ENCODE results near the gene NAA20.
"Not testable (repeated sequence)": the region's sequence is repeated elsewhere in the genome, so short reads cannot be mapped to it uniquely, and the experiment has no call there.

The NAA20 gene

GRCh38 chr20:19996917-19997316 is 20.2 kb upstream of the NAA20 start:
- TF ChIP-seq CTCF (IDR thresholded peaks at IDR 0.05; ENCODE audit: insufficient read depth, missing control alignments), result no peak
- no peak for FAIRE-seq

GRCh38 chr20:19998990-19999705 is 18.0 kb upstream of the NAA20 start:
- DNase-seq (ENCODE audit: insufficient read length, low spot score), result no peak
- no peak for TF ChIP-seq CTCF (IDR thresholded peaks at IDR 0.05; ENCODE audit: insufficient read depth, missing control alignments)
- no peak for FAIRE-seq

More at GRCh38 chr20:19996917-19997316, 20.2 kb upstream of the NAA20 start:
- DNase-seq (ENCODE audit: insufficient read length, low spot score), result no peak

GRCh38 chr20:20000211-20000968 is 16.8 kb upstream of the NAA20 start:
- FAIRE-seq (no peak), DNase-seq (ENCODE audit: insufficient read length, low spot score) (no peak)
- TF ChIP-seq CTCF (IDR thresholded peaks at IDR 0.05; ENCODE audit: insufficient read depth, missing control alignments), result no peak

- FAIRE-seq, result no peak
- no peak for TF ChIP-seq CTCF (IDR thresholded peaks at IDR 0.05; ENCODE audit: insufficient read depth, missing control alignments)
- DNase-seq (ENCODE audit: insufficient read length, low spot score), result no peak
These were observed 14.8 kb upstream of the NAA20 start for GRCh38 chr20:20002101-20002998.

- no peak for DNase-seq (ENCODE audit: insufficient read length, low spot score)
- FAIRE-seq, result no peak
- TF ChIP-seq CTCF (IDR thresholded peaks at IDR 0.05; ENCODE audit: insufficient read depth, missing control alignments), result no peak
These were observed 13.9 kb upstream of the NAA20 start for GRCh38 chr20:20003031-20003954.

- not testable (repeated sequence) for DNase-seq (ENCODE audit: insufficient read length, low spot score); FAIRE-seq
These were observed 13.2 kb upstream of the NAA20 start for GRCh38 chr20:20003955-20004322.

All from D721Med (cell line).